Stomach (tissue), 9 donors: Measurements from ENCODE around the gene PDLIM7. TPM values are rescaled to one million over a fixed set of nuclear protein-coding genes. Genes with fewer than 3 reads are reported as not detected.
A peak's percentile ranks its signal among the peaks of the same experiment; 100 is the strongest.

ENCODE experiments used
- DNase-seq, 2 donors: peaks; one replicate each; pipeline versions ENCODE4 v3.0.0 to v3.0.0-alpha.2; 2013 to 2019
- H3K27ac ChIP-seq, 5 donors: fragments of 200-600 bp in 4 of 5; sonication (generic) in 4 of 5; one replicate each; pipeline ENCODE4 v1.5.1; 2013 to 2019; ENCODE audit warnings: mild to moderate bottlenecking in 1 of 5, moderate library complexity in 1 of 5
- H3K27me3 ChIP-seq, 3 donors: fragments of 200-600 bp; sonication (generic); one replicate each; pipeline ENCODE4 v1.5.1; 2017 to 2019; ENCODE audit warnings: mixed run types in 1 of 3
- H3K36me3 ChIP-seq, 4 donors: fragments of 200-600 bp; sonication (generic); 1 replicate in 3 of 4; 2 replicates in 1 of 4; pipeline ENCODE4 v1.5.1; 2016 to 2019
- H3K4me1 ChIP-seq, 4 donors: fragments of 200-600 bp; sonication (generic); one replicate each; pipeline ENCODE4 v1.5.1; 2016 to 2019
- H3K4me3 ChIP-seq, 4 donors: fragments of 200-600 bp; sonication (generic) in 3 of 4; one replicate each; pipeline ENCODE4 v1.5.1; 2016 to 2019; ENCODE audit warnings: mild to moderate bottlenecking in 1 of 4
- H3K9me3 ChIP-seq, 4 donors: fragments of 200-600 bp; sonication (generic); one replicate each; pipeline ENCODE4 v1.5.1; 2016 to 2019
- CTCF ChIP-seq, 7 experiments: fragments of 450-650 bp in 4 of 7; fragments of 200-600 bp in 3 of 7; sonication (generic) in 3 of 7; IDR thresholded peaks; one replicate each; pipeline ENCODE4 v1.5.1; 2016 to 2019; ENCODE audit warnings: antibody characterized with exemption in 7 of 7, control low read depth in 2 of 7, mild to moderate bottlenecking in 1 of 7
- EP300 ChIP-seq: sonication (generic); formaldehyde crosslinking; IDR thresholded peaks from one replicate; pipeline ENCODE4 v1.6.1; 2017; ENCODE audit warnings: antibody characterized with exemption
- POLR2A ChIP-seq, 4 donors: fragments of 450-650 bp; IDR thresholded peaks; one replicate each; pipeline ENCODE4 v1.6.1; 2016; ENCODE audit warnings: antibody characterized with exemption in 4 of 4, control low read depth in 2 of 4, mild to moderate bottlenecking in 1 of 4, moderate library complexity in 1 of 4
- POLR2AphosphoS5 ChIP-seq, 3 donors: sonication (generic); formaldehyde crosslinking; IDR thresholded peaks; one replicate each; pipeline ENCODE4 v1.6.1; 2016; ENCODE audit warnings: antibody characterized with exemption in 3 of 3
- WGBS, 5 donors: extraction: QIAGEN DNeasy Blood & Tissue Kit in 3 of 5; methylation state at CpG; one replicate each; pipeline versions ENCODE4 v1.1.5 to v1.1.7; 2013 to 2018; 5-methylcytosine and 5-hydroxymethylcytosine counted together
- intact Hi-C: fragments of 100-400 bp; cut with DNase I; formaldehyde crosslinking; loops from one replicate; pipeline ENCODE4 v1.15.1; 2023; ENCODE audit warnings: low total_unique reads
- polyA plus RNA-seq, 3 donors: library from polyadenylated mRNA; stranded (reverse); fragments of 200-250 nt; gene quantifications; one replicate each; pipeline ENCODE4 v1.2.3, GENCODE V29; 2013
- total RNA-seq, 5 donors: library from RNA; depleted of rRNA; stranded (reverse); fragments of >200 nt; gene quantifications; one replicate each; pipeline versions ENCODE4 v1.1.0 to v1.2.3, GENCODE V29; 2014 to 2016
- donor health status: healthy with polysubstance abuse.
- donor health status: Bipolar disorder and iron deficiency.
- donor health status: healthy.

The PDLIM7 gene
- total and polyA plus RNA-seq, 8 donors = 14.6 to 142 (median 86.8) TPM

- TF ChIP-seq CTCF (IDR thresholded peaks at IDR 0.05) = no peak
- no peak for TF ChIP-seq EP300
- TF ChIP-seq POLR2AphosphoS5 (IDR thresholded peaks at IDR 0.05) = no peak
- TF ChIP-seq POLR2A (IDR thresholded peaks at IDR 0.05) = no peak
- Histone ChIP-seq H3K27ac (peak overlapping the region in 4 of 5 donors; percentile 65 to 83 (median 80)), H3K27me3 (no peaks in the 10 kb centered on the region), H3K4me1 (peaks cover 15 to 89% (median 53%) of the 10 kb centered on the region in 4 donors), H3K4me3 (no peak overlapping the region), H3K36me3 (peaks cover 13 to 28% (median 20%) of the 10 kb centered on the region in 4 donors), H3K9me3 (no peaks in the 10 kb centered on the region)
- intact Hi-C loops = no loop called here
- peak in 1 of 2 donors; percentile 56 for DNase-seq
- 38 to 78% (median 68%) methylated on average over 14 of the region's 14 CpGs for WGBS, 5 donors
These were observed 17.6 kb downstream of the PDLIM7 start for GRCh38 chr5:177479774-177480173.

GRCh38 chr5:177478711-177479646 lies 18.4 kb downstream of the PDLIM7 start:
- no peak overlapping the region for H3K4me3 ChIP-seq
- H3K4me1 ChIP-seq = peaks cover 15 to 87% (median 53%) of the 10 kb centered on the region in 4 donors
- TF ChIP-seq POLR2AphosphoS5 (IDR thresholded peaks at IDR 0.05) (peak; percentile 61 to 77 (median 68)), EP300 (no peak), CTCF (IDR thresholded peaks at IDR 0.05) (no peak), POLR2A (IDR thresholded peaks at IDR 0.05) (no peak)
- H3K36me3 ChIP-seq = peaks cover 9 to 20% (median 14%) of the 10 kb centered on the region in 4 donors
- 23 to 40% (median 29%) methylated on average over 18 of the region's 18 CpGs for WGBS, 5 donors
- H3K9me3 ChIP-seq = no peaks in the 10 kb centered on the region
- peak overlapping the region; percentile 39 to 83 (median 78) for H3K27ac ChIP-seq
- peak; percentile 80 to 82 for DNase-seq
- intact Hi-C loops = no loop called here
- H3K27me3 ChIP-seq = peaks cover 0 to 5% (median 0%) of the 10 kb centered on the region in 3 donors

GRCh38 chr5:177477701-177478477 lies 19.5 kb downstream of the PDLIM7 start:
- peaks cover 0 to 9% (median 4%) of the 10 kb centered on the region in 4 donors for H3K36me3 ChIP-seq
- TF ChIP-seq POLR2A (IDR thresholded peaks at IDR 0.05) = no peak
- TF ChIP-seq CTCF (IDR thresholded peaks at IDR 0.05) = no peak
- no peak for TF ChIP-seq EP300
- TF ChIP-seq POLR2AphosphoS5 (IDR thresholded peaks at IDR 0.05) = no peak
- H3K4me3 ChIP-seq = no peak overlapping the region
- H3K9me3 ChIP-seq = no peaks in the 10 kb centered on the region
- H3K4me1 ChIP-seq = peaks cover 15 to 82% (median 51%) of the 10 kb centered on the region in 4 donors
- WGBS, 5 donors = 84 to 95% (median 91%) methylated on average over 12 to 13 of the region's 13 CpGs
- peak overlapping the region in 4 of 5 donors; percentile 65 to 83 (median 80) for H3K27ac ChIP-seq
- no peak for DNase-seq
- H3K27me3 ChIP-seq = peaks cover 0 to 11% (median 0%) of the 10 kb centered on the region in 3 donors
- intact Hi-C loops = no loop called here
